Thyroid gland (tissue), 4 donors: ENCODE data around the gene ZNF407.

Experiments
- CTCF ChIP-seq, 6 experiments: fragments of 200-600 bp in 3 of 6; fragments of 450-650 bp in 3 of 6; sonication (generic) in 3 of 6; IDR thresholded peaks; one replicate each; pipeline ENCODE4 v1.5.1; 2016 to 2019; ENCODE audit warnings: antibody characterized with exemption in 6 of 6, mild to moderate bottlenecking in 2 of 6, inconsistent platforms in 1 of 6, moderate library complexity in 1 of 6
- POLR2A ChIP-seq, 2 donors: fragments of 450-650 bp; IDR thresholded peaks; one replicate each; pipeline ENCODE4 v1.6.1; 2017; ENCODE audit warnings: antibody characterized with exemption in 2 of 2, mild to moderate bottlenecking in 2 of 2, moderate library complexity in 1 of 2

GRCh38 chr18:74573053-74573452 lies 24.6 kb upstream of the ZNF407 start:
- TF ChIP-seq CTCF (IDR thresholded peaks at IDR 0.05) (no peak), POLR2A (IDR thresholded peaks at IDR 0.05) (no peak)
